ENCODE results near the gene NFIX. TPM values are rescaled to one million over a fixed set of nuclear protein-coding genes. Genes with fewer than 3 reads are reported as not detected.

Gene NFIX
- total and polyA plus RNA-seq, 2 of the 13 experiments (the other 11 are each of a cell fraction or from before 2014, with no cell fraction given): 3.4 to 5.4 TPM

GRCh38 chr19:13053761-13054625, 58.7 kb downstream of the NFIX start (continued):
- TF ChIP-seq RELA (CRISPR knock-in tag; IDR thresholded peaks at IDR 0.05): no peak
- TF ChIP-seq SP5 (CRISPR knock-in tag; IDR thresholded peaks at IDR 0.05; ENCODE audit: borderline replicate concordance, low read depth): peak; percentile 87
- TF ChIP-seq ZNF781 (CRISPR knock-in tag; IDR thresholded peaks at IDR 0.05; ENCODE audit: borderline replicate concordance, not compliant biosample characterization): no peak
- TF ChIP-seq U2AF1 (optimal IDR thresholded peaks at IDR 0.05; ENCODE audit: low read depth, low read length): no peak
- no peak for TF ChIP-seq MATR3 (CRISPR knock-in tag; IDR thresholded peaks at IDR 0.05)
- TF ChIP-seq, protein P1, sequence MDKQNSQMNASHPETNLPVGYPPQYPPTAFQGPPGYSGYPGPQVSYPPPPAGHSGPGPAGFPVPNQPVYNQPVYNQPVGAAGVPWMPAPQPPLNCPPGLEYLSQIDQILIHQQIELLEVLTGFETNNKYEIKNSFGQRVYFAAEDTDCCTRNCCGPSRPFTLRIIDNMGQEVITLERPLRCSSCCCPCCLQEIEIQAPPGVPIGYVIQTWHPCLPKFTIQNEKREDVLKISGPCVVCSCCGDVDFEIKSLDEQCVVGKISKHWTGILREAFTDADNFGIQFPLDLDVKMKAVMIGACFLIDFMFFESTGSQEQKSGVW (CRISPR knock-in tag; IDR thresholded peaks at IDR 0.05; ENCODE audit: borderline replicate concordance): no peak
- TF ChIP-seq PAF1 (CRISPR knock-in tag; IDR thresholded peaks at IDR 0.05): no peak
- no peak for TF ChIP-seq ELF4 (CRISPR knock-in tag; IDR thresholded peaks at IDR 0.05; ENCODE audit: borderline replicate concordance)
- TF ChIP-seq TP53 (CRISPR knock-in tag; conservative IDR thresholded peaks at IDR 0.05): no peak
- TF ChIP-seq, protein P2, sequence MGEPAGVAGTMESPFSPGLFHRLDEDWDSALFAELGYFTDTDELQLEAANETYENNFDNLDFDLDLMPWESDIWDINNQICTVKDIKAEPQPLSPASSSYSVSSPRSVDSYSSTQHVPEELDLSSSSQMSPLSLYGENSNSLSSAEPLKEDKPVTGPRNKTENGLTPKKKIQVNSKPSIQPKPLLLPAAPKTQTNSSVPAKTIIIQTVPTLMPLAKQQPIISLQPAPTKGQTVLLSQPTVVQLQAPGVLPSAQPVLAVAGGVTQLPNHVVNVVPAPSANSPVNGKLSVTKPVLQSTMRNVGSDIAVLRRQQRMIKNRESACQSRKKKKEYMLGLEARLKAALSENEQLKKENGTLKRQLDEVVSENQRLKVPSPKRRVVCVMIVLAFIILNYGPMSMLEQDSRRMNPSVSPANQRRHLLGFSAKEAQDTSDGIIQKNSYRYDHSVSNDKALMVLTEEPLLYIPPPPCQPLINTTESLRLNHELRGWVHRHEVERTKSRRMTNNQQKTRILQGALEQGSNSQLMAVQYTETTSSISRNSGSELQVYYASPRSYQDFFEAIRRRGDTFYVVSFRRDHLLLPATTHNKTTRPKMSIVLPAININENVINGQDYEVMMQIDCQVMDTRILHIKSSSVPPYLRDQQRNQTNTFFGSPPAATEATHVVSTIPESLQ (CRISPR knock-in tag; conservative IDR thresholded peaks at IDR 0.05): no peak
- no peak for TF ChIP-seq ZNF589 (CRISPR knock-in tag; conservative IDR thresholded peaks at IDR 0.05)
- TF ChIP-seq, protein P3, sequence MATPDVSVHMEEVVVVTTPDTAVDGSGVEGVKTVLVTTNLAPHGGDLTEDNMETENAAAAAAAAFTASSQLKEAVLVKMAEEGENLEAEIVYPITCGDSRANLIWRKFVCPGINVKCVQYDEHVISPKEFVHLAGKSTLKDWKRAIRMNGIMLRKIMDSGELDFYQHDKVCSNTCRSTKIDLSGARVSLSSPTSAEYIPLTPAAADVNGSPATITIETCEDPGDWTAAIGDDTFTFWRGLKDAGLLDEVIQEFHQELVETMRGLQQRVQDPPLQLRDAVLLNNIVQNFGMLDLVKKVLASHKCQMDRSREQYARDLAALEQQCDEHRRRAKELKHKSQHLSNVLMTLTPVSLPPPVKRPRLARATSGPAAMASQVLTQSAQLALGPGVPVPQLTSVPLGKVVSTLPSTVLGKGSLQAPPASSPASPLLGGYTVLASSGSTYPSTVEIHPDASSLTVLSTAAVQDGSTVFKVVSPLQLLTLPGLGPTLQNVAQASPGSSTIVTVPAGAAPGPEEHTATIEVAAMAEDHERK (CRISPR knock-in tag; IDR thresholded peaks at IDR 0.05; ENCODE audit: low read depth): no peak
- peak; percentile 90 for TF ChIP-seq TARDBP (CRISPR knock-in tag; IDR thresholded peaks at IDR 0.05)
- TF ChIP-seq HOXA9 (CRISPR knock-in tag; IDR thresholded peaks at IDR 0.05; ENCODE audit: borderline replicate concordance): no peak
- TF ChIP-seq ZNF850 (CRISPR knock-in tag; conservative IDR thresholded peaks at IDR 0.05): no peak
- TF ChIP-seq, protein P4, sequence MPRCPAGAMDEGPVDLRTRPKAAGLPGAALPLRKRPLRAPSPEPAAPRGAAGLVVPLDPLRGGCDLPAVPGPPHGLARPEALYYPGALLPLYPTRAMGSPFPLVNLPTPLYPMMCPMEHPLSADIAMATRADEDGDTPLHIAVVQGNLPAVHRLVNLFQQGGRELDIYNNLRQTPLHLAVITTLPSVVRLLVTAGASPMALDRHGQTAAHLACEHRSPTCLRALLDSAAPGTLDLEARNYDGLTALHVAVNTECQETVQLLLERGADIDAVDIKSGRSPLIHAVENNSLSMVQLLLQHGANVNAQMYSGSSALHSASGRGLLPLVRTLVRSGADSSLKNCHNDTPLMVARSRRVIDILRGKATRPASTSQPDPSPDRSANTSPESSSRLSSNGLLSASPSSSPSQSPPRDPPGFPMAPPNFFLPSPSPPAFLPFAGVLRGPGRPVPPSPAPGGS (CRISPR knock-in tag; IDR thresholded peaks at IDR 0.05): peak; percentile 89
- no peak; the same call in 1 of the 2 replicates for TF ChIP-seq KDM6A (CRISPR knock-in tag; IDR thresholded peaks at IDR 0.05; ENCODE audit: low read depth)
- no peak for TF ChIP-seq ATM (IDR thresholded peaks at IDR 0.05; ENCODE audit: borderline replicate concordance)
- no peak; the same call in none of the 2 replicates for TF ChIP-seq ARNT2 (CRISPR knock-in tag; IDR thresholded peaks at IDR 0.05; ENCODE audit: low read depth)
- no peak for TF ChIP-seq ZNF749 (CRISPR knock-in tag; IDR thresholded peaks at IDR 0.05; ENCODE audit: borderline replicate concordance)
- TF ChIP-seq ATF2 (CRISPR knock-in tag; IDR thresholded peaks at IDR 0.05): peak; percentile 74; the same call in 1 of the 2 replicates
- no peak for TF ChIP-seq ZNF660 (CRISPR knock-in tag; IDR thresholded peaks at IDR 0.05; ENCODE audit: borderline replicate concordance, low read depth)
